Measurements from ENCODE around the gene SUN3. TPM values are rescaled to one million over a fixed set of nuclear protein-coding genes. Genes with fewer than 3 reads are reported as not detected.

SUN3 gene, protein sequence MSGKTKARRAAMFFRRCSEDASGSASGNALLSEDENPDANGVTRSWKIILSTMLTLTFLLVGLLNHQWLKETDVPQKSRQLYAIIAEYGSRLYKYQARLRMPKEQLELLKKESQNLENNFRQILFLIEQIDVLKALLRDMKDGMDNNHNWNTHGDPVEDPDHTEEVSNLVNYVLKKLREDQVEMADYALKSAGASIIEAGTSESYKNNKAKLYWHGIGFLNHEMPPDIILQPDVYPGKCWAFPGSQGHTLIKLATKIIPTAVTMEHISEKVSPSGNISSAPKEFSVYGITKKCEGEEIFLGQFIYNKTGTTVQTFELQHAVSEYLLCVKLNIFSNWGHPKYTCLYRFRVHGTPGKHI
- 0.12 TPM in 1 of 2 replicates, not detected in the other for polyA plus RNA-seq (2012; rRNA removed)
- polyA plus RNA-seq (2012; cell fraction: cytosol; rRNA removed): not detected in 2 replicates
- 0.07 TPM in 2 replicates for polyA plus RNA-seq (2012; cell fraction: nucleus; rRNA removed)

DNA sequence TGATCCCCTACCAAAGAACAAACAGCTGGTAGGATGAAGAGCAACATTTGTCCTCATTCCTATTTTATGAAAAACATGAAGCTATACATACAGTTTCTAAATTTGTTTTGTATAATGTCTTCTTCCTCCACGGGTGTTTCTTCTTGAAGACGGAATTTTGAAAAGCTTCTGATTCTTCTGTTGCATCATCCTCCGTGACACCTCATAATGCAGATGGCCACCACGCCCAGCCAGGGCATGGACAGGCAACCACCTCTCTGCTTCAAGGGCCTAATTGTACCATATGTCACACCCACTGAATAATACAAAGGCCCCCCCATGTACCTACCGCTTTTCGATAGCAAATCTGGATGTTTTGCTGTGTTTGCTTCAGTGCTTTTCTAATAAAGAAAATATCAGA is at the start of gene SUN3:
TSS of gene SUN3 (minus strand) at position 170 of the 400 bp plus-strand sequence. CDS start at position 1, 169 bp downstream.
- no peaks in the 10 kb centered on the region for H4K20me1 ChIP-seq (ENCODE audit: insufficient read depth)
- TF ChIP-seq FOSL2 (IDR thresholded peaks at IDR 0.05; ENCODE audit: borderline replicate concordance, low read depth) (no peak), RXRA (IDR thresholded peaks at IDR 0.05; ENCODE audit: borderline replicate concordance, low read depth) (no peak), MEF2A (IDR thresholded peaks at IDR 0.05; ENCODE audit: borderline replicate concordance, low read depth) (no peak), CHD2 (IDR thresholded peaks at IDR 0.05; ENCODE audit: low read length, partially characterized antibody) (no peak), NRF1 (IDR thresholded peaks at IDR 0.05; ENCODE audit: low read depth, low read length) (no peak), EP300 (IDR thresholded peaks at IDR 0.05; ENCODE audit: borderline replicate concordance in 1 of 2, low read depth in 1 of 2, low read length in 1 of 2) (no peak), SMC3 (IDR thresholded peaks at IDR 0.05; ENCODE audit: low read depth, low read length) (no peak)
- TF ChIP-seq, protein P1, sequence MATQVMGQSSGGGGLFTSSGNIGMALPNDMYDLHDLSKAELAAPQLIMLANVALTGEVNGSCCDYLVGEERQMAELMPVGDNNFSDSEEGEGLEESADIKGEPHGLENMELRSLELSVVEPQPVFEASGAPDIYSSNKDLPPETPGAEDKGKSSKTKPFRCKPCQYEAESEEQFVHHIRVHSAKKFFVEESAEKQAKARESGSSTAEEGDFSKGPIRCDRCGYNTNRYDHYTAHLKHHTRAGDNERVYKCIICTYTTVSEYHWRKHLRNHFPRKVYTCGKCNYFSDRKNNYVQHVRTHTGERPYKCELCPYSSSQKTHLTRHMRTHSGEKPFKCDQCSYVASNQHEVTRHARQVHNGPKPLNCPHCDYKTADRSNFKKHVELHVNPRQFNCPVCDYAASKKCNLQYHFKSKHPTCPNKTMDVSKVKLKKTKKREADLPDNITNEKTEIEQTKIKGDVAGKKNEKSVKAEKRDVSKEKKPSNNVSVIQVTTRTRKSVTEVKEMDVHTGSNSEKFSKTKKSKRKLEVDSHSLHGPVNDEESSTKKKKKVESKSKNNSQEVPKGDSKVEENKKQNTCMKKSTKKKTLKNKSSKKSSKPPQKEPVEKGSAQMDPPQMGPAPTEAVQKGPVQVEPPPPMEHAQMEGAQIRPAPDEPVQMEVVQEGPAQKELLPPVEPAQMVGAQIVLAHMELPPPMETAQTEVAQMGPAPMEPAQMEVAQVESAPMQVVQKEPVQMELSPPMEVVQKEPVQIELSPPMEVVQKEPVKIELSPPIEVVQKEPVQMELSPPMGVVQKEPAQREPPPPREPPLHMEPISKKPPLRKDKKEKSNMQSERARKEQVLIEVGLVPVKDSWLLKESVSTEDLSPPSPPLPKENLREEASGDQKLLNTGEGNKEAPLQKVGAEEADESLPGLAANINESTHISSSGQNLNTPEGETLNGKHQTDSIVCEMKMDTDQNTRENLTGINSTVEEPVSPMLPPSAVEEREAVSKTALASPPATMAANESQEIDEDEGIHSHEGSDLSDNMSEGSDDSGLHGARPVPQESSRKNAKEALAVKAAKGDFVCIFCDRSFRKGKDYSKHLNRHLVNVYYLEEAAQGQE (IDR thresholded peaks at IDR 0.05; ENCODE audit: low read depth, low read length): no peak
- H3K9me2 ChIP-seq: no peaks in the 10 kb centered on the region
- no peaks in the 10 kb centered on the region for H3K36me3 ChIP-seq (replicated peaks in 1 of 2; ENCODE audit: control insufficient read depth in 1 of 2, insufficient read depth in 2 of 2, low read length in 1 of 2)
- DNase-seq: no peak
- H3K4me2 ChIP-seq: no peak within 1 kb of the TSS
- H3K4me3 ChIP-seq (ENCODE audit: low read depth in 2 of 2, low read length in 1 of 2): no peak within 1 kb of the TSS
- H3K4me1 ChIP-seq (ENCODE audit: control insufficient read depth in 1 of 2, insufficient read depth in 2 of 2, low read depth in 1 of 2, low read length in 1 of 2): no peaks in the 10 kb centered on the region
- H3K27ac ChIP-seq (ENCODE audit: low read depth in 2 of 2, low read length in 1 of 2): no peak within 1 kb of the TSS
- WGBS (ENCODE audit: low lambda C conversion rate): 16% methylated on average over 6 of the region's 6 CpGs
- peaks cover 29% of the 10 kb centered on the region; the same call in 1 of the 2 replicates for H3K27me3 ChIP-seq (ENCODE audit: insufficient read depth)
- H3K9me3 ChIP-seq: peaks cover under 1% of the 10 kb centered on the region; the same call in 1 of the 2 replicates
- no peaks in the 10 kb centered on the region for H3F3A ChIP-seq (replicated peaks; ENCODE audit: insufficient read depth)
- no peak within 1 kb of the TSS for H3K9ac ChIP-seq
- no peaks in the 10 kb centered on the region for H3K79me2 ChIP-seq (ENCODE audit: insufficient read depth)
- POLR2A ChIA-PET: no interaction called here
- H2AFZ ChIP-seq (ENCODE audit: low read depth): no peak within 1 kb of the TSS
- CTCF ChIA-PET: interaction anchor here (0.9 to 1.0 kb wide), 2 partner anchors 60 to 81 kb away, joined by 3 to 4 read pairs; no protein-coding TSS in a partner anchor

GRCh38 chr7:48078470-48078869 is 49.6 kb upstream of the SUN3 start:
- WGBS (ENCODE audit: low lambda C conversion rate): 65% methylated on average over 2 of the region's 2 CpGs
- DNase-seq: no peak
- ChIA-PET POLR2A (no interaction called here), CTCF (interaction anchor here (2.6 kb wide), 1 partner anchor 134 kb away, joined by 9 read pairs; no protein-coding TSS in a partner anchor)
- no peak overlapping the region for H3K4me2 ChIP-seq
- no peaks in the 10 kb centered on the region for H3K9me2 ChIP-seq
- H2AFZ ChIP-seq (ENCODE audit: low read depth): no peak overlapping the region
- H4K20me1 ChIP-seq (ENCODE audit: insufficient read depth): no peaks in the 10 kb centered on the region
- no peaks in the 10 kb centered on the region for H3K27me3 ChIP-seq (ENCODE audit: insufficient read depth)
- H3K36me3 ChIP-seq (replicated peaks in 1 of 2; ENCODE audit: control insufficient read depth in 1 of 2, insufficient read depth in 2 of 2, low read length in 1 of 2): no peaks in the 10 kb centered on the region
- no peak overlapping the region for H3K9ac ChIP-seq
- H3K4me1 ChIP-seq (ENCODE audit: control insufficient read depth in 1 of 2, insufficient read depth in 2 of 2, low read depth in 1 of 2, low read length in 1 of 2): no peaks in the 10 kb centered on the region
- H3K9me3 ChIP-seq: no peaks in the 10 kb centered on the region
- no peaks in the 10 kb centered on the region for H3K79me2 ChIP-seq (ENCODE audit: insufficient read depth)
- no peak overlapping the region; a peak in 1 of 4 replicates for H3K4me3 ChIP-seq (ENCODE audit: low read depth in 2 of 2, low read length in 1 of 2)
- H3F3A ChIP-seq (replicated peaks; ENCODE audit: insufficient read depth): no peaks in the 10 kb centered on the region
- TF ChIP-seq MAX (IDR thresholded peaks at IDR 0.05; ENCODE audit: low read depth) (no peak), NRF1 (IDR thresholded peaks at IDR 0.05; ENCODE audit: low read depth, low read length) (no peak), PBX3 (IDR thresholded peaks at IDR 0.05) (no peak), RFX5 (IDR thresholded peaks at IDR 0.05; ENCODE audit: low read length) (no peak), USF1 (IDR thresholded peaks at IDR 0.05; ENCODE audit: borderline replicate concordance, low read depth) (no peak), ZBTB33 (IDR thresholded peaks at IDR 0.05; ENCODE audit: borderline replicate concordance, low read depth) (no peak), TCF12 (IDR thresholded peaks at IDR 0.05) (no peak), GATA2 (CRISPR knock-in tag; IDR thresholded peaks at IDR 0.05) (no peak)
- H3K27ac ChIP-seq (ENCODE audit: low read depth in 2 of 2, low read length in 1 of 2): no peak overlapping the region
